Neuronal stem cell (in vitro differentiated cells): ENCODE data around the gene SEMA3E. TPM values are rescaled to one million over a fixed set of nuclear protein-coding genes. Genes with fewer than 3 reads are reported as not detected.

Experiments used
- small RNA-seq: library from polyadenylated mRNA; stranded (forward); fragments of <200 nt; extraction: miRNeasy Mini kit (QIAGEN cat#:217004); gene quantifications from one replicate; pipeline ENCODE3, GENCODE V24; 2013; ENCODE audit not compliant: insufficient read depth

Gene SEMA3E

Small RNAs within 50 kb of the gene (small RNA-seq; reads per million reads assigned to genes)
- not detected for gene AC079987.1
